ENCODE measurements around the gene SIVA1. TPM values are rescaled to one million over a fixed set of nuclear protein-coding genes. Genes with fewer than 3 reads are reported as not detected.

The SIVA1 gene
- total and polyA plus RNA-seq, 2 of the 8 experiments (the other 6 are each of a cell fraction or from before 2014, with no cell fraction given), result 123 to 589 TPM

DNA sequence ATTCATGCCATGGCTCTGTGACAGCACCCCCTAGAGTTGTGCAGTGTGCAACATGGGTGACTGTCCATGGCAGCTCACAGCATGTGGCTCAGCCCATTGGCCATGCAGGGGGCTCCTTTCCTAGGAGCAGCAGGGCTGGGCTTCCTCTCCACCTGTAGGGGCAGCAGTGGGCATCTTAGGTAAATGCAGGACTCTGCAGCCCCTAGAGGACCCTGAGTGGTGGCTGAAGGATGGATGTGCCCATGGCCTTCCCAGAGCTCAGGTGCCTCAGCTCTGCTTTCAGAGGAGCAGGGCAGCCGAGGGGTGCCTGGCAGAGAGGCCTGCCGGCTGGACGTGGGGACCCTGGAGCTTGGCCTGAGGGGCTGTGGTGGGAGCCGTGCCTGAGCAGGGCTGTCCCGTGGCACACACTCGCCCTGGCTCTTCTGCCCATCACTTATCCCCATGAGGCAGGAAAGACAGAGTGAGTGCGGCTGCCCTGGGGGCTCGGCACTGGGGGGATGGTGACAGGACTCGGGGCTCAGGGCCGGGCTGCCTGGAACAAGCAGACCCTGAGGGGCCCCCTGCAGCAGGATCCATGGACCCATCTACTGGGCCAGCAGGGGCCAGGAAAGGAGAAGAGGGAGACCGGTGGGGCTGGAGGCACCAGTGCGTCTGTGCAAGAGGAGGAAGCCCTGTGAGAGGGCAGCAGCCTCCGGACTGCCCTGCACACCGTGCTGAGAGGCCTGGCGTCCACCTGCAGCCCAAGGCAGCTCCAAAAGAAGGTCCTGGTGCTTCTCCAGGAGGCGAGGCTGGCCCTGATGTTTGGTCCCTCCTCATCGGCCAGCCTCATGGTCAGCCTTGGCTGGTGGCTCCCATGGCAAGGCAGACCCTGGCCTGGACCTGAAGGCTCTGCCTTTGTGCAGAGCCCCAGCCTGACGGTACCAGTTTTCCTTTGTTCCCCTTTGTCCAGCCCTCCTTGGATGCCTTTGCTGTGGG lies 21.3 kb upstream of the SIVA1 start:
- Histone ChIP-seq H2BK5ac (ENCODE audit: low read depth, low read length) (no peak overlapping the region; the same call in 1 of the 2 replicates), H3K18ac (ENCODE audit: extremely low read depth, low read length) (no peak overlapping the region), H3K14ac (ENCODE audit: insufficient read length) (no peak overlapping the region), H3K23me2 (ENCODE audit: low read depth, low read length) (no peaks in the 10 kb centered on the region), H3K4ac (replicated peaks; ENCODE audit: insufficient read length, low read depth, low read length) (no peak overlapping the region), H3K9ac (replicated peaks in 1 of 4; ENCODE audit: extremely low read depth in 1 of 4, low read depth in 3 of 4, low read length in 3 of 4) (no peak overlapping the region), H3K4me3 (ENCODE audit: extremely low read depth in 1 of 4, insufficient read depth in 2 of 4, low read depth in 3 of 4, low read length in 4 of 4) (no peak overlapping the region), H2AFZ (ENCODE audit: low read length) (no peak overlapping the region), H4K20me1 (replicated peaks in 1 of 2; ENCODE audit: control insufficient read depth in 1 of 2, insufficient read depth in 2 of 2, low read length in 2 of 2) (peaks cover 0 to 7% of the 10 kb centered on the region in 2 experiments), H3K27me3 (replicated peaks in 1 of 4; ENCODE audit: control insufficient read depth in 3 of 4, extremely low read depth in 1 of 4, insufficient read depth in 3 of 4, low read length in 3 of 4) (peaks cover 0 to 5% (median 2%) of the 10 kb centered on the region in 4 experiments; a peak in 2 of 7 replicates), H2BK120ac (replicated peaks; ENCODE audit: low read depth, low read length) (no peak overlapping the region), H4K91ac (replicated peaks; ENCODE audit: insufficient read length, low read length) (no peak overlapping the region), H2BK12ac (ENCODE audit: low read depth, low read length) (no peak overlapping the region), H4K5ac (ENCODE audit: insufficient read length, low read depth, low read length) (no peak overlapping the region), H3K4me2 (ENCODE audit: insufficient read depth in 1 of 2, low read depth in 2 of 2, low read length in 2 of 2) (no peak overlapping the region), H3K23ac (ENCODE audit: insufficient read length) (no peak overlapping the region), H2BK20ac (ENCODE audit: low read length) (no peak overlapping the region), H3K36me3 (ENCODE audit: control insufficient read depth in 2 of 4, insufficient read depth in 4 of 4, low read length in 3 of 4) (no peaks in the 10 kb centered on the region), H3K4me1 (replicated peaks in 1 of 4; ENCODE audit: control insufficient read depth in 3 of 4, insufficient read depth in 4 of 4, low read length in 3 of 4) (no peaks in the 10 kb centered on the region; a peak in 2 of 7 replicates), H4K8ac (ENCODE audit: extremely low read depth, insufficient read depth, low read length) (no peak overlapping the region), H2BK15ac (ENCODE audit: low read length) (no peak overlapping the region), H2AK5ac (ENCODE audit: low read depth, low read length) (no peak overlapping the region), H3K79me2 (ENCODE audit: control insufficient read depth in 1 of 2, insufficient read depth in 2 of 2, low read length in 2 of 2) (no peaks in the 10 kb centered on the region), H3K27ac (ENCODE audit: low read depth, low read length) (no peak overlapping the region), H3K9me3 (ENCODE audit: insufficient read depth in 2 of 2, low read depth in 1 of 2, low read length in 1 of 2) (no peaks in the 10 kb centered on the region), H3K56ac (replicated peaks; ENCODE audit: insufficient read length, low read depth, low read length) (no peak overlapping the region), H3K79me1 (ENCODE audit: low read depth, low read length) (no peaks in the 10 kb centered on the region)
- 87% methylated on average over 18 of the region's 18 CpGs; no CpG with 5 or more reads in 1 of the 2 experiments for WGBS, 2 experiments (ENCODE audit: extremely low coverage in 1 of 2, insufficient coverage in 1 of 2, insufficient read length in 1 of 2, insufficient replicate concordance in 2 of 2, low coverage in 1 of 2, low lambda C conversion rate in 2 of 2, missing lambda C conversion rate in 1 of 2)
- ChIA-PET POLR2A (ENCODE audit: partially characterized antibody) (interaction anchor here (1.2 to 1.6 kb wide), 3 partner anchors 9 to 21 kb away, joined by 3 to 4 read pairs (median 3); no protein-coding TSS in a partner anchor), CTCF (ENCODE audit: partially characterized antibody) (interaction anchor here (0.7 to 3.3 kb wide), 19 partner anchors 9 to 138 kb away, joined by 3 to 18 read pairs (median 4); partner anchors contain the start of gene SIVA1)
- DNase-seq (ENCODE audit: low read depth in 1 of 2, low spot score in 2 of 2) (no peak), FAIRE-seq (no peak)
- TF ChIP-seq CEBPB (IDR thresholded peaks at IDR 0.05; ENCODE audit: low read depth, low read length) (no peak), RFX5 (IDR thresholded peaks at IDR 0.05; ENCODE audit: borderline replicate concordance, low read depth, low read length) (no peak), CBX8 (IDR thresholded peaks at IDR 0.05; ENCODE audit: borderline replicate concordance, low read depth, low read length) (no peak), RBBP5 (IDR thresholded peaks at IDR 0.05; ENCODE audit: borderline replicate concordance, low read depth, low read length) (no peak), POLR2AphosphoS5 (IDR thresholded peaks at IDR 0.05; ENCODE audit: low read depth, low read length) (no peak), SP1 (IDR thresholded peaks at IDR 0.05; ENCODE audit: low read depth, low read length) (no peak), CBX5 (IDR thresholded peaks at IDR 0.05; ENCODE audit: low read depth, low read length) (no peak), CHD2 (IDR thresholded peaks at IDR 0.05; ENCODE audit: low read length) (no peak), ASH2L (IDR thresholded peaks at IDR 0.05; ENCODE audit: low read length) (no peak)
